Gastrocnemius medialis (tissue), 4 donors: Measurements from ENCODE around the gene GABRB2.

Source experiments
- POLR2A ChIP-seq, 2 donors: fragments of 450-650 bp; IDR thresholded peaks; one replicate each; pipeline ENCODE4 v1.6.1; 2017; ENCODE audit warnings: antibody characterized with exemption in 2 of 2, mild to moderate bottlenecking in 2 of 2, moderate library complexity in 2 of 2
- TF ChIP-seq, protein P1 (sequence below), 5 experiments: fragments of 450-650 bp in 3 of 5; fragments of 200-600 bp in 2 of 5; sonication (generic) in 2 of 5; IDR thresholded peaks in 4 of 5; conservative IDR thresholded peaks in 1 of 5; 1 replicate in 4 of 5; 2 replicates in 1 of 5; pipeline ENCODE4 v1.5.1; 2016 to 2019; ENCODE audit warnings: antibody characterized with exemption in 5 of 5, mild to moderate bottlenecking in 3 of 5, moderate library complexity in 3 of 5

DNA sequence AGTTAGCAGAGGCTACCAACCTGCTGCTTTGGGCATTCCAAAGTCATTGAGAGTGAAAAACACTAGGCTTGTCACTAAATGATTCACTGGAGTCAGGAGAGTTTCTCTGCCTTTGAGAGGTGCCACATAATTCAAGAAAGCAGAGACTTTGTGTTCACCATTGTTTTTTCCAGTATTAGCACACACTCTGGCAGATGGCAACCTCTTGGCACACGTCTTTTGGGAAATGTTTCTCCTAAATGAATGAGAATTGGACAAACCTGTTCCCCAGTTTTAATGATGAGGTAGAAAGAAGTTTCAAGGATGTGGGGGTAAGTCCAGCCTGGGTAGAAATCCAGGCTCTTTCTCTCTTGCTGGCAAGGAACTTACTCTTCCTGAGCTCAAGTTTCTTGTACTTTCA is 259.1 kb downstream of the GABRB2 start:
- TF ChIP-seq, protein P1, sequence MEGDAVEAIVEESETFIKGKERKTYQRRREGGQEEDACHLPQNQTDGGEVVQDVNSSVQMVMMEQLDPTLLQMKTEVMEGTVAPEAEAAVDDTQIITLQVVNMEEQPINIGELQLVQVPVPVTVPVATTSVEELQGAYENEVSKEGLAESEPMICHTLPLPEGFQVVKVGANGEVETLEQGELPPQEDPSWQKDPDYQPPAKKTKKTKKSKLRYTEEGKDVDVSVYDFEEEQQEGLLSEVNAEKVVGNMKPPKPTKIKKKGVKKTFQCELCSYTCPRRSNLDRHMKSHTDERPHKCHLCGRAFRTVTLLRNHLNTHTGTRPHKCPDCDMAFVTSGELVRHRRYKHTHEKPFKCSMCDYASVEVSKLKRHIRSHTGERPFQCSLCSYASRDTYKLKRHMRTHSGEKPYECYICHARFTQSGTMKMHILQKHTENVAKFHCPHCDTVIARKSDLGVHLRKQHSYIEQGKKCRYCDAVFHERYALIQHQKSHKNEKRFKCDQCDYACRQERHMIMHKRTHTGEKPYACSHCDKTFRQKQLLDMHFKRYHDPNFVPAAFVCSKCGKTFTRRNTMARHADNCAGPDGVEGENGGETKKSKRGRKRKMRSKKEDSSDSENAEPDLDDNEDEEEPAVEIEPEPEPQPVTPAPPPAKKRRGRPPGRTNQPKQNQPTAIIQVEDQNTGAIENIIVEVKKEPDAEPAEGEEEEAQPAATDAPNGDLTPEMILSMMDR (IDR thresholded peaks at IDR 0.05 in 4 of 5, conservative IDR thresholded peaks at IDR 0.05 in 1 of 5): no peak
- no peak for TF ChIP-seq POLR2A (IDR thresholded peaks at IDR 0.05)
